CD8-positive, alpha-beta memory T cell (primary cell): ENCODE measurements around the gene VIPR2. TPM values are rescaled to one million over a fixed set of nuclear protein-coding genes. Genes with fewer than 3 reads are reported as not detected.
"Not testable (repeated sequence)": the region's sequence is repeated elsewhere in the genome, so short reads cannot be mapped to it uniquely, and the experiment has no call there.

Experiments used
- CTCF ChIA-PET: fragments of 350-600 bp; sonication (Branson Sonifier 250); formaldehyde crosslinking; loops from one replicate; lab custom pipeline; 2021; ENCODE audit warnings: antibody characterized with exemption; lab: Charles Lee
- POLR2A ChIA-PET: fragments of 350-600 bp; sonication (Branson Sonifier 250); formaldehyde crosslinking; loops from one replicate; lab custom pipeline; 2021; ENCODE audit warnings: antibody characterized with exemption; lab: Charles Lee
- DNase-seq, 5 donors: peaks; one replicate each; pipeline versions ENCODE4 v3.0.0 to v3.0.0-alpha.2; 2020 to 2022; ENCODE audit warnings: mixed read lengths in 1 of 5
- H3K27ac ChIP-seq: one replicate; pipeline ENCODE4 v1.7.0; 2013; ENCODE audit warnings: low read depth, mild to moderate bottlenecking, low read length, moderate library complexity
- H3K27me3 ChIP-seq: 2 replicates; pipeline ENCODE4 v1.7.0; 2013; ENCODE audit warnings: low read length, mild to moderate bottlenecking; ENCODE audit not compliant: insufficient read depth, poor library complexity, severe bottlenecking
- H3K36me3 ChIP-seq: 2 replicates; pipeline ENCODE4 v1.7.0; 2013; ENCODE audit warnings: mild to moderate bottlenecking, low read length, moderate library complexity; ENCODE audit not compliant: insufficient read depth
- H3K4me1 ChIP-seq: 2 replicates; pipeline ENCODE4 v1.7.0; 2013; ENCODE audit warnings: mild to moderate bottlenecking, low read length, moderate library complexity; ENCODE audit not compliant: insufficient read depth
- H3K4me3 ChIP-seq: 2 replicates; pipeline ENCODE4 v1.7.0; 2013; ENCODE audit warnings: mild to moderate bottlenecking, low read length
- H3K9me3 ChIP-seq: 2 replicates; pipeline ENCODE4 v1.7.0; 2013; ENCODE audit warnings: mild to moderate bottlenecking, low read length
- H3K27ac Mint-ChIP-seq, 8 donors: one replicate each; pipeline ENCODE4 v1.8.0; 2020 to 2021; ENCODE audit warnings: mixed read lengths in 8 of 8, mild to moderate bottlenecking in 6 of 8, inconsistent platforms in 3 of 8, moderate library complexity in 3 of 8
- H3K27me3 Mint-ChIP-seq, 2 donors: one replicate each; pipeline ENCODE4 v1.8.0; 2020 to 2021; ENCODE audit warnings: mixed read lengths in 2 of 2, mild to moderate bottlenecking in 1 of 2, moderate library complexity in 1 of 2
- H3K36me3 Mint-ChIP-seq, 3 donors: one replicate each; pipeline ENCODE4 v1.8.0; 2020 to 2021; ENCODE audit warnings: mixed read lengths in 3 of 3, inconsistent platforms in 1 of 3, mild to moderate bottlenecking in 1 of 3
- H3K4me1 Mint-ChIP-seq, 3 donors: one replicate each; pipeline ENCODE4 v1.8.0; 2020 to 2021; ENCODE audit warnings: mixed read lengths in 3 of 3, inconsistent platforms in 1 of 3, mild to moderate bottlenecking in 1 of 3
- H3K4me3 Mint-ChIP-seq, 7 donors: one replicate each; pipeline ENCODE4 v1.8.0; 2020 to 2021; ENCODE audit warnings: mixed read lengths in 7 of 7, mild to moderate bottlenecking in 6 of 7, moderate library complexity in 4 of 7, inconsistent platforms in 2 of 7
- H3K9me3 Mint-ChIP-seq, 5 donors: one replicate each; pipeline ENCODE4 v1.8.0; 2020 to 2022; ENCODE audit warnings: mixed read lengths in 5 of 5, mild to moderate bottlenecking in 3 of 5, moderate library complexity in 2 of 5, inconsistent platforms in 1 of 5
- polyA plus RNA-seq: library from polyadenylated mRNA; unstranded; fragments of 300-500 nt; fragmentation: Illumina TruSeq; gene quantifications from one replicate; pipeline ENCODE4 v1.2.3, GENCODE V29; 2021
- total RNA-seq, 2 experiments: library from RNA; stranded (reverse); gene quantifications; one replicate each; pipeline ENCODE4 v1.2.3, GENCODE V29; 2021

VIPR2 gene
- total and polyA plus RNA-seq, 3 experiments from 2014 or later = 0.15 to 0.61 (median 0.31) TPM

DNA sequence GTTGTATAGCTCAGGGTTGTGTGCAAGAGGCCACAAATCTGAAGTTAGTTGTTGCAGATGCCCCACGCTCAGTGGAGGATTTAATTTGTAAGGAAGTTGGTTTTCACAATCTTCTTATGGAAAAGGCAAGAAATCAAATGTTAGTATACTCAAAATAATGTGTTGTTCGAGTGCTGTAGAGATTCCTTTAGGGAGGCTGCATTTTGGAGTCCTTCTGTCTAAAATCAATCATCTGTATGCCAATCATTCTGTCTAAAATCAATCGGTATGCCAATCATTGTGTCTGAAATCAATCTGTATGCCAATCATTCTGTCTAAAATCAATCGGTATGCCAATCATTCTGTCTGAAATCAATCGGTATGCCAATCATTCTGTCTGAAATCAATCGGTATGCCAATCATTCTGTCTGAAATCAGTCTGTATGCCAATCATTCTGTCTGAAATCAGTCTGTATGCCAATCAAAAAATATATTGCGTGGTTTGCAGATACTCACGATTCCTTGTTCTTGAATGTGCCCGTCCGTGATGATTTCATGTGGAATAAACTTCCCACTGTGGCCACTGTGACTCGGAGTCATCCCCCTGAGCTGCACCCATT lies 19.1 kb upstream of the VIPR2 start:
- H3K36me3 Mint-ChIP-seq = not testable (repeated sequence)

DNA sequence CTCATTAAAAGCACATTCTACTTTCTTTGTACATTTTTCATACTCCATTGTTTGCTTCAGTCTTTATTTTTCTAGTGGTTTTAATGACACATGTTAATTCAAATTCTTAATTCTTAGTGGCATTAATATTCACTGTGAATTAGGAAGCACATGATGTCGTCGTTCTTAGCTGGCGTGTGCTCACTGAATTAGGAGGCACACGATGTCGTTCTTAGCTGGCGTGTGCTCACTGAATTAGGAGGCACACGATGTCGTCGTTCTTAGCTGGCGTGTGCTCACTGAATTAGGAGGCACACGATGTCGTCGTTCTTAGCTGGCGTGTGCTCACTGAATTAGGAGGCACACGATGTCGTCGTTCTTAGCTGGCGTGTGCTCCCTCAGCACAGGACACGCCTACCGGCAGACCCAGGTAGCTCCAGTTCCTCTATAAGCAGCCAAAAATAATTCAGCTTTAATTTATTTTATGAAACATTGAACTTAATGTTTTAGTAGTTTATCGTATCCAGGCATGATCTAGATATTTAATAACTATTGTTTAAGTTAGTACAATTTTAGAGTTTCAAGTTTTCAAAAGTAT lies 17.5 kb upstream of the VIPR2 start:
- H3K4me1 Mint-ChIP-seq = not testable (repeated sequence)

More for the DNA sequence above, 19.1 kb upstream of the VIPR2 start:
- POLR2A ChIA-PET, H3K4me3 Mint-ChIP-seq, H3K27me3 Mint-ChIP-seq, H3K9me3 ChIP-seq, H3K9me3 Mint-ChIP-seq, CTCF ChIA-PET, H3K4me1 ChIP-seq, H3K4me3 ChIP-seq, DNase-seq, H3K27ac Mint-ChIP-seq, H3K4me1 Mint-ChIP-seq, H3K27me3 ChIP-seq, H3K27ac ChIP-seq, H3K36me3 ChIP-seq: not testable (repeated sequence)

DNA sequence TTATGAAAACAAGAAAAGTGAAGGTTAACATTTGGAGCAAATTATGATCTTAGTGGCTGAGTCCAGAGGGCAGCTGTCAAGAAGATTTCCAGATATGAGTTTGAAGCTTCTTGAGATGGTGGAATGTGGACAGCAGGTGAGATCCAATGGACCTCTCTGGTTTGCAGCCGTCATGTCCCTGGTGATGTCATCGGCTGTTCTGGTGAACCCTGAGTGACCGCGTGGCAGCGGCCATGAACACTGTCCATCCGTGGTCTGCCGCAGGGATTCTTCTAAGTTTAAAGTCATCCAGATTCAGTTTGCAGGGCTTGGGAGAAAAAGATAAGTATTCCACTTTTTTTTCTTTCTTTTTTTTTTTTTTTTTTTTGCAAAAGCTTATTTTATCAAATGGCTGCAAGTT lies 15.8 kb upstream of the VIPR2 start:
- POLR2A ChIA-PET = no interaction called here
- H3K36me3 Mint-ChIP-seq = no peaks in the 10 kb centered on the region
- CTCF ChIA-PET = no interaction called here
- Histone ChIP-seq H3K4me1 (no peaks in the 10 kb centered on the region), H3K9me3 (no peaks in the 10 kb centered on the region), H3K27me3 (no peaks in the 10 kb centered on the region), H3K4me3 (no peak overlapping the region), H3K27ac (no peak overlapping the region), H3K36me3 (no peaks in the 10 kb centered on the region)
- no peak overlapping the region for H3K27ac Mint-ChIP-seq
- H3K4me1 Mint-ChIP-seq = no peaks in the 10 kb centered on the region
- no peak for DNase-seq
- no peaks in the 10 kb centered on the region for H3K9me3 Mint-ChIP-seq
- no peak overlapping the region for H3K4me3 Mint-ChIP-seq
- H3K27me3 Mint-ChIP-seq = peaks cover 0 to 2% of the 10 kb centered on the region in 2 donors

More for the DNA sequence above, 17.5 kb upstream of the VIPR2 start:
- DNase-seq, H3K4me3 ChIP-seq, H3K27ac Mint-ChIP-seq, H3K36me3 Mint-ChIP-seq, H3K27me3 ChIP-seq, CTCF ChIA-PET, POLR2A ChIA-PET, H3K9me3 ChIP-seq, H3K27ac ChIP-seq, H3K9me3 Mint-ChIP-seq, H3K4me3 Mint-ChIP-seq, H3K27me3 Mint-ChIP-seq, H3K36me3 ChIP-seq, H3K4me1 ChIP-seq: not testable (repeated sequence)

DNA sequence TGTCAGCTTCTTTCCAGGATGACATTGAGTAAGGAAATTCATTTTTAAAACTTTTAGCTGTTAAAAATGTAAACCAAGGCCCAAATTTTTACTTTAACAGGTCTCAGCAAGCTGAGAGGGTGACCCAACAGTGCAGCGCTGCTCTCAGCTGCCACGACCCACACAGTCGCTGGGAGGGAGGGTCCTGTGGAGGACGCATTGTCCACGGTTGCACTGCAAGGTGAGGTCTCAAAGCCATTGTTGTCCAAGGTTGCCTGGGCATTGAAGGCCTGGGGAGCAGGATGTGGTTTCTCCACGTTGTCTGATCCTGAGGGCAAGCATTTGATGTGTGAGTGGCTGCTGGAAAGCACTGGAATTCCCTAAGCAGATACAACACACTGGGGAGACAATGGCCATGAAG lies 15.1 kb upstream of the VIPR2 start:
- H3K4me1 Mint-ChIP-seq = no peaks in the 10 kb centered on the region
- H3K36me3 ChIP-seq = no peaks in the 10 kb centered on the region
- H3K36me3 Mint-ChIP-seq = no peaks in the 10 kb centered on the region
- H3K9me3 ChIP-seq = no peaks in the 10 kb centered on the region
- no peak for DNase-seq
- H3K9me3 Mint-ChIP-seq = no peaks in the 10 kb centered on the region
- no peak overlapping the region for H3K27ac ChIP-seq
- H3K27me3 Mint-ChIP-seq = peaks cover 0 to 2% of the 10 kb centered on the region in 2 donors
- ChIA-PET CTCF (no interaction called here), POLR2A (no interaction called here)
- H3K27me3 ChIP-seq = no peaks in the 10 kb centered on the region
- no peaks in the 10 kb centered on the region for H3K4me1 ChIP-seq
- H3K4me3 Mint-ChIP-seq = no peak overlapping the region
- H3K27ac Mint-ChIP-seq = no peak overlapping the region
- no peak overlapping the region for H3K4me3 ChIP-seq

DNA sequence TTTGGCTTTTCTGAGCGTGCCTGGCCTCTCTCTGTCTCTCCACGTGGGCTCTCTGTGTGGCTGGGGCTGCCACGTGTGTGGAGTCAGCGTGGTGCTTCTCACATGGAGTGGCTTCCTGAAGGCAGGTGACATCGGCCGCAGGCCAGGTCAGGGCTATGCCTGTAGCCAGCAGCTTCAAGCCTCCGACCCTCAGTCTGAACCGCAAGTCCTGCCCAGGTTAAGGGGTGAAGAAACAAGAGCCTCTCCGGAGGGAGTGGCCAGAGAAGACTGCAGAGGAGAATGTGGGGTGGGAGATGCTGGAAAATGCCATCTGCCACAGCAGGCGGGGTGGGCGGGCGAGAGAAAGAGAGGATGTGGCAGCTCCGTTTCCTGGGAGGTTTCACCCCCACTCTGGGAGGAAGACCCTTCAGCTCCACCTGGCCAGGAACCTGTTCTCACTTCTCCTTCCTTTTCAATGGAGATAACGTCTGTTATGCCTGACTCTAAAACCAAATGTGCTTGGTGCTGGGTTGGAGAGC lies 14.3 kb upstream of the VIPR2 start:
- H3K9me3 Mint-ChIP-seq = no peaks in the 10 kb centered on the region
- H3K9me3 ChIP-seq = no peaks in the 10 kb centered on the region
- H3K4me1 ChIP-seq = no peaks in the 10 kb centered on the region
- peaks cover 0 to 2% of the 10 kb centered on the region in 2 donors for H3K27me3 Mint-ChIP-seq
- no peak for DNase-seq
- no peak overlapping the region for H3K27ac Mint-ChIP-seq
- POLR2A ChIA-PET = no interaction called here
- CTCF ChIA-PET = no interaction called here
- H3K27me3 ChIP-seq = no peaks in the 10 kb centered on the region
- H3K4me3 ChIP-seq = no peak overlapping the region
- no peak overlapping the region for H3K27ac ChIP-seq
- H3K4me1 Mint-ChIP-seq = no peaks in the 10 kb centered on the region
- H3K36me3 Mint-ChIP-seq = no peaks in the 10 kb centered on the region
- H3K36me3 ChIP-seq = no peaks in the 10 kb centered on the region
- no peak overlapping the region for H3K4me3 Mint-ChIP-seq

DNA sequence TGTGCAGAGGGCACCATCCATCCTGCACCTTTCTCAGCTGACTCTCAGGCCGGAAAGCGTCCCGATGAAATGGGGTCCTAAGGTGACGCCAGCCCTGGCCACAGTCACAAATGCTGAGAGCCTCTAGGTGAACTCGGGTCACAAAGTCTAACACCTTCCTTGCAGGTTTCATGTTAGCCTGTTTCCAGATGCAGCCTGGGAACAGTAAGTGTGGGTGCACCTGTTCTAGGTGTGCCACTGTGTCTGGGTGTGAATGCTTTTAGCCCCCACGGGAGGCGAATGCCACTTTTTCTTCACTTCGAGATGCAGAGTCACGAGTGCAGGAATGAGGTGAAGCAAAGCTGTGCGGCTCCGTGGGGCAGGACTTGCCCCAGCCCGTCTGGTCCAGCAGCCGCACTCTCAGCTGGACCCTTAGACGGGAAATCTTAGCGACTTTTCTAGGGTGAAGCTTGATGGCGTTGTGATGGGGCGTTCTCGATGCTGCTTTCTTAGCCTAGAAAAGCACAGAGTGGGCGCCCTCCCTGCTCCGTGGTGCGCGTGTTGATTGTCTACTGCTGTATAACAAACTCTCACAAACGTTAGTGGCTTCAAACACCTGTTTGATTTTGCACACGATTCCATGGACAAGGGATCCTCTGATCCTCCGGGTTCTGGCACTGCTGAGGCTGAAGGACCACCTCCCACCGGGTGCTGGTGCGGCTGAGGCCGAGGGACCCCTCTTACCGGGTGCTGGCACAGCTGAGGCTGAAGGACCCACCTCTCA lies 13.6 kb upstream of the VIPR2 start:
- Histone ChIP-seq H3K4me3 (no peak overlapping the region), H3K27me3 (no peaks in the 10 kb centered on the region), H3K27ac (no peak overlapping the region), H3K4me1 (no peaks in the 10 kb centered on the region), H3K9me3 (no peaks in the 10 kb centered on the region), H3K36me3 (no peaks in the 10 kb centered on the region)
- CTCF ChIA-PET = no interaction called here
- no peaks in the 10 kb centered on the region for H3K4me1 Mint-ChIP-seq
- no peaks in the 10 kb centered on the region for H3K36me3 Mint-ChIP-seq
- peaks cover 0 to 2% of the 10 kb centered on the region in 2 donors for H3K27me3 Mint-ChIP-seq
- POLR2A ChIA-PET = no interaction called here
- DNase-seq = no peak
- no peaks in the 10 kb centered on the region for H3K9me3 Mint-ChIP-seq
- H3K27ac Mint-ChIP-seq = no peak overlapping the region
- H3K4me3 Mint-ChIP-seq = no peak overlapping the region

DNA sequence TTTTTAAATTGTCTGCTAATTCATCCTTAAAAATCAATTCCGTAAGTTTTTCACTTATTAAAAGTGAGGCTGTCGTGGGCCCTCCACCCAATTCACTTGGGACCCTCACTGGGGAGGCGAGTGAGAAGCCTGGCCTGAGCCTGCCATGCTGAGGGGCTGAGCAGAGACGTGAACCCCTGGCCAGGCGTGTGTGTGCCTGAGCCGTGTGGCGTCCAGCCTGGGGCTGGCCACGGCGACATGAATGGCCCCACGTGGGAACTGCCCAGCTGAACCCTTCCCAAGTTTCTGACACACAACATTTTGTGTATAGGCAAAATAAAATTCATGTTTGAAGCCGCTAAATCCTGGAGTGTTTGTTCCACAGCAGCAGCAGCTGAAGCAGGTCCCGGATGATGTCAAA lies 13.0 kb upstream of the VIPR2 start:
- H3K27me3 Mint-ChIP-seq = peaks cover 0 to 2% of the 10 kb centered on the region in 2 donors
- H3K4me1 Mint-ChIP-seq = no peaks in the 10 kb centered on the region
- Histone ChIP-seq H3K9me3 (no peaks in the 10 kb centered on the region), H3K27me3 (no peaks in the 10 kb centered on the region), H3K4me1 (no peaks in the 10 kb centered on the region), H3K4me3 (no peak overlapping the region), H3K36me3 (no peaks in the 10 kb centered on the region), H3K27ac (no peak overlapping the region)
- no peaks in the 10 kb centered on the region for H3K36me3 Mint-ChIP-seq
- DNase-seq = no peak
- no peak overlapping the region for H3K4me3 Mint-ChIP-seq
- ChIA-PET POLR2A (no interaction called here), CTCF (no interaction called here)
- no peaks in the 10 kb centered on the region for H3K9me3 Mint-ChIP-seq
- no peak overlapping the region for H3K27ac Mint-ChIP-seq

DNA sequence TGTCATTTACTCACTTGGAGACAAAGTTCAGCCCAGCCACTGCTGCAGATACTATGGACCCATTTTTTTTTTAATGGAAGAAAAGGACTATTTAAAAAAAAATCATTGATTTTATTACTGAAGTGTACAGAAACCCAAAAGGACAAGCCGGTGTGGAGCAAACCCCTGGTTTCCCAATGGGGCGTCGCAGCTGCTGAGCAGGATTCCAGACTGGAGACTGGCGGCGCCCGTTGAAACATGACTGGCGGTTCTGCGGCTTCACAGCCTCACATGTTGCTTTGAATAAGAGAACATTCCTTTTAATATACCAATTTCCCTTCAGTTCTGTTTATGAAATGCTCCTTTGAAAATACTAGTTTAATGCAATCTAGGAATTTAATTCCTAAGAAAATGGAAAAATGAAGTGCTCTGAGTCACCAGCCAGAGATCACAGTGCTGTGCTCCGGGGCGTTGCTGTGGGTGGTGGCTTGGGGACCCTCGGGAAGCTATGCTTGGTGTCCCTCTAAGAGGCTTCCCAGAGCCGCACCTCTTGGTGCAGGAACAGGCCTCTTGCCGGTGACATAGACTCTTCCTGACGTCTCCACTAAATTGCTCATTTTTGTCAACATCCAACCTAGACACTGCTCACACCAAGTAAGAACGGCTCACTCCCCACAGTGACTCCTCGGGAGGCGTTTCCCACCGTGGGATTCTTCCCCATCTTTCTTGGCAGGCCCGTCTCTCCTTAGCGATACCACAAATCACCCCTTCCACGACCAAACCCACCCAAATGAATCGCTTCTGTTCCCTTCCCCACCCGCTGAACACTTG lies 12.0 kb upstream of the VIPR2 start:
- no peaks in the 10 kb centered on the region for H3K9me3 ChIP-seq
- Mint-ChIP-seq H3K36me3 (no peaks in the 10 kb centered on the region), H3K27me3 (peaks cover 0 to 2% of the 10 kb centered on the region in 2 donors), H3K9me3 (no peaks in the 10 kb centered on the region), H3K27ac (no peak overlapping the region), H3K4me3 (no peak overlapping the region), H3K4me1 (no peaks in the 10 kb centered on the region)
- ChIA-PET POLR2A (no interaction called here), CTCF (no interaction called here)
- H3K4me3 ChIP-seq = no peak overlapping the region
- H3K27ac ChIP-seq = no peak overlapping the region
- DNase-seq = no peak
- H3K36me3 ChIP-seq = no peaks in the 10 kb centered on the region
- H3K27me3 ChIP-seq = no peaks in the 10 kb centered on the region
- H3K4me1 ChIP-seq = no peaks in the 10 kb centered on the region
